T-helper 2 cell treated with Interferon-gamma antibody and Interleukin-4, amounts not matched to agents 5 μg/mL and 100 μg/mL, for 36 hours (primary cell): ENCODE measurements around the gene TGFBI.

Experiments used
- DNase-seq: peaks from one replicate; pipeline ENCODE4 v3.0.0; 2021; ENCODE audit warnings: low spot score
- H3K27ac Mint-ChIP-seq: one replicate; pipeline ENCODE4 v1.8.0; 2021; ENCODE audit warnings: mild to moderate bottlenecking, mixed read lengths
- H3K27me3 Mint-ChIP-seq: one replicate; pipeline ENCODE4 v1.8.0; 2021; ENCODE audit warnings: low read depth, mixed read lengths
- H3K36me3 Mint-ChIP-seq: one replicate; pipeline ENCODE4 v1.8.0; 2021; ENCODE audit warnings: low read depth, mixed read lengths
- H3K4me1 Mint-ChIP-seq: one replicate; pipeline ENCODE4 v1.8.0; 2021; ENCODE audit warnings: low read depth, mixed read lengths
- H3K4me3 Mint-ChIP-seq: one replicate; pipeline ENCODE4 v1.8.0; 2022; ENCODE audit warnings: mild to moderate bottlenecking, moderate library complexity, mixed read lengths
- H3K9me3 Mint-ChIP-seq: one replicate; pipeline ENCODE4 v1.8.0; 2021; ENCODE audit warnings: mixed read lengths

Gene TGFBI

GRCh38 chr5:136028782-136029742 is at the start of gene TGFBI:
Gene TGFBI (plus strand): TSS chr5:136028988. CDS start chr5:136029056, 68 bp downstream.
- H3K4me1 Mint-ChIP-seq, result no peaks in the 10 kb centered on the region
- H3K4me3 Mint-ChIP-seq, result no peak within 1 kb of the TSS
- no peak for DNase-seq
- H3K27ac Mint-ChIP-seq, result no peak within 1 kb of the TSS
- H3K9me3 Mint-ChIP-seq, result no peaks in the 10 kb centered on the region
- no peaks in the 10 kb centered on the region for H3K36me3 Mint-ChIP-seq
- H3K27me3 Mint-ChIP-seq, result peaks cover 46% of the 10 kb centered on the region

- DNase-seq, result no peak
- Mint-ChIP-seq H3K4me3 (no peak overlapping the region), H3K36me3 (no peaks in the 10 kb centered on the region), H3K27me3 (peaks cover 23% of the 10 kb centered on the region), H3K9me3 (no peaks in the 10 kb centered on the region), H3K4me1 (no peaks in the 10 kb centered on the region), H3K27ac (no peak overlapping the region)
Observed at GRCh38 chr5:135978993-135979392, 49.8 kb upstream of the TGFBI start.

- no peak for DNase-seq
- H3K27me3 Mint-ChIP-seq, result peaks cover 19% of the 10 kb centered on the region
- H3K4me3 Mint-ChIP-seq, result no peak overlapping the region
- H3K27ac Mint-ChIP-seq, result no peak overlapping the region
- H3K4me1 Mint-ChIP-seq, result no peaks in the 10 kb centered on the region
- H3K9me3 Mint-ChIP-seq, result no peaks in the 10 kb centered on the region
- H3K36me3 Mint-ChIP-seq, result no peaks in the 10 kb centered on the region
Observed at GRCh38 chr5:135979510-135979909, 49.3 kb upstream of the TGFBI start.

GRCh38 chr5:135980620-135981019 is 48.2 kb upstream of the TGFBI start:
- Mint-ChIP-seq H3K27ac (no peak overlapping the region), H3K36me3 (no peaks in the 10 kb centered on the region), H3K4me3 (no peak overlapping the region), H3K9me3 (no peaks in the 10 kb centered on the region), H3K4me1 (no peaks in the 10 kb centered on the region), H3K27me3 (peaks cover 12% of the 10 kb centered on the region)
- no peak for DNase-seq

GRCh38 chr5:135985951-135986350 is 42.8 kb upstream of the TGFBI start:
- Mint-ChIP-seq H3K27ac (no peak overlapping the region), H3K27me3 (no peaks in the 10 kb centered on the region)

GRCh38 chr5:135986401-135986800 is 42.4 kb upstream of the TGFBI start:
- H3K27me3 Mint-ChIP-seq, result no peaks in the 10 kb centered on the region
- no peak overlapping the region for H3K4me3 Mint-ChIP-seq
- no peaks in the 10 kb centered on the region for H3K36me3 Mint-ChIP-seq
- H3K4me1 Mint-ChIP-seq, result no peaks in the 10 kb centered on the region
- DNase-seq, result no peak
- no peak overlapping the region for H3K27ac Mint-ChIP-seq
- H3K9me3 Mint-ChIP-seq, result no peaks in the 10 kb centered on the region

More at GRCh38 chr5:135985951-135986350, 42.8 kb upstream of the TGFBI start:
- no peak overlapping the region for H3K4me3 Mint-ChIP-seq
- H3K36me3 Mint-ChIP-seq, result no peaks in the 10 kb centered on the region
- no peaks in the 10 kb centered on the region for H3K9me3 Mint-ChIP-seq
- no peaks in the 10 kb centered on the region for H3K4me1 Mint-ChIP-seq
- no peak for DNase-seq

- H3K4me3 Mint-ChIP-seq, result no peak overlapping the region
- H3K9me3 Mint-ChIP-seq, result no peaks in the 10 kb centered on the region
- H3K4me1 Mint-ChIP-seq, result no peaks in the 10 kb centered on the region
- H3K36me3 Mint-ChIP-seq, result no peaks in the 10 kb centered on the region
- H3K27me3 Mint-ChIP-seq, result no peaks in the 10 kb centered on the region
- no peak overlapping the region for H3K27ac Mint-ChIP-seq
- no peak for DNase-seq
Observed at GRCh38 chr5:135986891-135987401, 41.8 kb upstream of the TGFBI start.

GRCh38 chr5:135988546-135988945 is 40.2 kb upstream of the TGFBI start:
- Mint-ChIP-seq H3K4me3 (no peak overlapping the region), H3K9me3 (no peaks in the 10 kb centered on the region), H3K4me1 (no peaks in the 10 kb centered on the region), H3K27ac (no peak overlapping the region), H3K36me3 (no peaks in the 10 kb centered on the region), H3K27me3 (peaks cover under 1% of the 10 kb centered on the region)
- DNase-seq, result no peak

GRCh38 chr5:135989686-135990085 is 39.1 kb upstream of the TGFBI start:
- Mint-ChIP-seq H3K9me3 (no peaks in the 10 kb centered on the region), H3K36me3 (no peaks in the 10 kb centered on the region), H3K4me3 (no peak overlapping the region), H3K27ac (no peak overlapping the region), H3K4me1 (no peaks in the 10 kb centered on the region), H3K27me3 (peaks cover 3% of the 10 kb centered on the region)
- DNase-seq, result no peak

- Mint-ChIP-seq H3K27ac (no peak overlapping the region), H3K4me3 (no peak overlapping the region), H3K27me3 (peaks cover 3% of the 10 kb centered on the region), H3K36me3 (no peaks in the 10 kb centered on the region), H3K4me1 (no peaks in the 10 kb centered on the region), H3K9me3 (no peaks in the 10 kb centered on the region)
- DNase-seq, result no peak
Observed at GRCh38 chr5:135990528-135991255, 38.1 kb upstream of the TGFBI start.

- H3K4me1 Mint-ChIP-seq, result no peaks in the 10 kb centered on the region
- H3K36me3 Mint-ChIP-seq, result no peaks in the 10 kb centered on the region
- no peak overlapping the region for H3K27ac Mint-ChIP-seq
- H3K9me3 Mint-ChIP-seq, result no peaks in the 10 kb centered on the region
- no peak overlapping the region for H3K4me3 Mint-ChIP-seq
- peaks cover 3% of the 10 kb centered on the region for H3K27me3 Mint-ChIP-seq
- DNase-seq, result no peak
Observed at GRCh38 chr5:135991429-135991828, 37.4 kb upstream of the TGFBI start.

- Mint-ChIP-seq H3K4me1 (no peaks in the 10 kb centered on the region), H3K36me3 (no peaks in the 10 kb centered on the region), H3K27me3 (peaks cover 5% of the 10 kb centered on the region), H3K9me3 (no peaks in the 10 kb centered on the region), H3K4me3 (no peak overlapping the region), H3K27ac (no peak overlapping the region)
- no peak for DNase-seq
Observed at GRCh38 chr5:135993335-135993879, 35.4 kb upstream of the TGFBI start.

- DNase-seq, result no peak
- no peaks in the 10 kb centered on the region for H3K9me3 Mint-ChIP-seq
- H3K27me3 Mint-ChIP-seq, result peaks cover 5% of the 10 kb centered on the region
- H3K4me3 Mint-ChIP-seq, result no peak overlapping the region
- no peaks in the 10 kb centered on the region for H3K4me1 Mint-ChIP-seq
- no peak overlapping the region for H3K27ac Mint-ChIP-seq
- H3K36me3 Mint-ChIP-seq, result no peaks in the 10 kb centered on the region
Observed at GRCh38 chr5:135993880-135994636, 34.7 kb upstream of the TGFBI start.
